OCI-M2 (cell line): Measurements from ENCODE around the gene LRRC4C.

Source experiments
- DNase-seq: peaks from one replicate; lab custom pipeline; 2025; ENCODE audit not compliant: unreplicated experiment; lab: John Stamatoyannopoulos, UW

The LRRC4C gene

GRCh38 chr11:41133023-41133422 lies 326.4 kb downstream of the LRRC4C start:
- no peak for DNase-seq

GRCh38 chr11:41121600-41121999 lies 337.9 kb downstream of the LRRC4C start:
- no peak for DNase-seq

- DNase-seq, result no peak
Measured at GRCh38 chr11:41119484-41119883, 340.0 kb downstream of the LRRC4C start.

GRCh38 chr11:41118521-41118920 lies 340.9 kb downstream of the LRRC4C start:
- DNase-seq, result no peak

- DNase-seq, result no peak
Measured at GRCh38 chr11:41116970-41117369, 342.5 kb downstream of the LRRC4C start.

GRCh38 chr11:41115066-41115465 lies 344.4 kb downstream of the LRRC4C start:
- DNase-seq, result no peak

- DNase-seq, result no peak
Measured at GRCh38 chr11:41113160-41113559, 346.3 kb downstream of the LRRC4C start.

- no peak for DNase-seq
Measured at GRCh38 chr11:41110527-41110926, 348.9 kb downstream of the LRRC4C start.

- DNase-seq, result no peak
Measured at GRCh38 chr11:41102471-41102870, 357.0 kb downstream of the LRRC4C start.

GRCh38 chr11:41099654-41100053 lies 359.8 kb downstream of the LRRC4C start:
- DNase-seq, result no peak

- no peak for DNase-seq
Measured at GRCh38 chr11:41085123-41085522, 374.3 kb downstream of the LRRC4C start.

GRCh38 chr11:41081756-41082285 lies 377.6 kb downstream of the LRRC4C start:
- DNase-seq, result no peak

GRCh38 chr11:41074318-41074717 lies 385.1 kb downstream of the LRRC4C start:
- DNase-seq, result no peak

- DNase-seq, result no peak
Measured at GRCh38 chr11:41065432-41065831, 394.0 kb downstream of the LRRC4C start.

- no peak for DNase-seq
Measured at GRCh38 chr11:41058138-41058537, 401.3 kb downstream of the LRRC4C start.

- no peak for DNase-seq
Measured at GRCh38 chr11:41056892-41057569, 402.4 kb downstream of the LRRC4C start.

GRCh38 chr11:41053894-41054293 lies 405.6 kb downstream of the LRRC4C start:
- no peak for DNase-seq

GRCh38 chr11:41051919-41052635 lies 407.4 kb downstream of the LRRC4C start:
- no peak for DNase-seq

- no peak for DNase-seq
Measured at GRCh38 chr11:41050791-41051190, 408.7 kb downstream of the LRRC4C start.

GRCh38 chr11:41047229-41047628 lies 412.2 kb downstream of the LRRC4C start:
- DNase-seq, result no peak

GRCh38 chr11:41045266-41045665 lies 414.2 kb downstream of the LRRC4C start:
- no peak for DNase-seq

GRCh38 chr11:41044747-41045146 lies 414.7 kb downstream of the LRRC4C start:
- no peak for DNase-seq
